GM19455 (cell line): ENCODE measurements around the gene FRMPD1.
"Not testable (repeated sequence)": the region's sequence is repeated elsewhere in the genome, so short reads cannot be mapped to it uniquely, and the experiment has no call there.

Source experiments
- ATAC-seq: cut with Tn5 transposase; IDR thresholded peaks from one replicate; pipeline ENCODE4 v1.9.1; 2021; ENCODE audit not compliant: unreplicated experiment

FRMPD1 gene, protein sequence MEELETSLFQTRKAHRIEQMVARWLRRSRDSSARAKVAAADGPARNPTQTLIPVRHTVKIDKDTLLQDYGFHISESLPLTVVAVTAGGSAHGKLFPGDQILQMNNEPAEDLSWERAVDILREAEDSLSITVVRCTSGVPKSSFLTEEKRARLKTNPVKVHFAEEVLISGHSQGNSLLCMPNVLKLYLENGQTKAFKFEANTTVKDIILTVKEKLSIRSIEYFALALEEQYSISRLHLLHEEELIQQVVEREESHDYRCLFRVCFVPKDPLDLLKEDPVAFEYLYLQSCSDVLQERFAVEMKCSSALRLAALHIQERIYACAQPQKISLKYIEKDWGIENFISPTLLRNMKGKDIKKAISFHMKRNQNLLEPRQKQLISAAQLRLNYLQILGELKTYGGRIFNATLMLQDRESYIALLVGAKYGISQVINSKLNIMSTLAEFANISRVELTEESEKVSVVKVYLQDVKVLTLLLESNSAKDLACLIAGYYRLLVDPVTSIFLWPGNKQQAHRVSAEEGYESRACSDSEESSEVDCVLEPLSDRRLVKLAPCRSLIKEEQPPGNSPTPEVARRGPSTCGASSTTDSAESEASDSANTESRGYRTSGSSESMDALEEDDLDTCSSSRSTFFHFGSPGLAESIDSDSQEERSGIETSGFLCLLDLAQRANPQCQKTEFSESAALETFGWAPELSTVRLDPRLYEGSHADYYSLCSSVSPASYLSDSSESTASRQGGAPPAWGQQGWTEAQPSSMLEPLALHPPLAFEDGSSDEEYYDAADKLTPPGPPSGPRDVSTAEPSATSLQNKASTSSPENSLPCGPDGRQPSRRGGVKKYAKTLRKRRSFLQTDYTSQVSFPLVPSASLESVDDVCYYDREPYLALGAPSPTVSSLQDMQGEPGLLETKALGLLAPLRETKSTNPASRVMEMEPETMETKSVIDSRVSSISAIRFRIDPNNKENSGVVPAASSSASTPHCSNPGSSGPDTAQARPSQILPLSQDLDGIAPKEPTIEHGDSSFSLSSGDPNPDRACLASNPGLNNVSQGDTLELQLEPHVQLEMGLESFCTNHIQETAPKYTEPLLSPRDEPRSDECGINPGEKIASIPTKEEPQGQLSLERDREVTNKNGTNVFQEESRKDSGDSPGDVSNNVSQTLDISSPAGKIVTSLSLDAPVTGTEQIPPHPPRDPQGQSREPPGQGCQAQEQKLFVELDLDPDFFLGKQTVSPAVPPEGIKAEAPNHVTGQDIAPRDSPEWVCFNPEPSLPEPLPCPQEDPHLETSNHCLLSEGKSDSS (N-terminal part only)

DNA sequence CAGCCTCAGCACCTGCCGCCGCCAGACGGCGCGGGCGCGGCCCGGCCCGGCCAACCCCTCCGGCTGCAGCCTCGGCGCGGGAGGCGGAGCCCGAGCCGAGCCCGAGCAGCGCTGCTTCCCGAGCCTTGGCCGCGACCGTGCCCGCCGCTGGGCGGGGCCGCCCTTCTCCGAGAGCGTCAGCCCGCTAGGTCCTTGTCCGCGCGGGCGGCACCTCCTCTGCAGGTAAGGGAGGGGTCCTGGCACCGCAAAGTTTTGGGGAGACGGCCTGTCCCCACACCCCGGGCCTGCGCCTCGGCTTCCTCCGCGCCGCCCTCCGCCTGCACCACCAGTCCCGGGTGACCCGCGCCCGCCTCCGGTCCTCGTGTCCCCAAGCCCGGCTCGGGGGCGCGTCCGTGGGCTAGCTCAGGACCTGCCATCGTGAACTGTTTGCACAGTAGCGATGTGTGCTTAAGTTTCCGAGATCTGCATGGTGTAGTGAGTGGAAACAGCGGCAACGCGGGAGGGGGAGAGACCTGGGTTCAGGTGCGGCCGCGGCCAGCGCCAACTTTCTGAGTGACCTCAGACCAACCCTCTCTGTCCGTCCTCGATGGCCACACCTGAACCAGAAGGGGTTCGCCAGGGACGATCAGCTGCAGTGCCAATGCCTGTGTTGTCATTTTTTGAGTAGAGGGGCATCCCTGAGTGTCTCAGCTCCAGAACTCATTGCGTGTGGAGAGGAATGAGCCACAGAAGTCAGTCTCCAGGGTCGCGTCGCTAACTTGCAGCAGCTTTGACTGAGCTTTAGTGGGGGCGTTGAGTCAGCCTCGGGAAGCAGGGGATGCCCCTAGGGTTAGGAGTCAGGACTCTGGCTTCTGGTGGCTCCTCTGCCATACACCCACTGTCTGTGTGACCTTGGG lies at the start of gene FRMPD1:
Gene FRMPD1 (plus strand): TSS at position 82 of the 896 bp plus-strand sequence. CDS start 41,688 bp downstream, outside the sequence.
- peak; percentile 82 for ATAC-seq

DNA sequence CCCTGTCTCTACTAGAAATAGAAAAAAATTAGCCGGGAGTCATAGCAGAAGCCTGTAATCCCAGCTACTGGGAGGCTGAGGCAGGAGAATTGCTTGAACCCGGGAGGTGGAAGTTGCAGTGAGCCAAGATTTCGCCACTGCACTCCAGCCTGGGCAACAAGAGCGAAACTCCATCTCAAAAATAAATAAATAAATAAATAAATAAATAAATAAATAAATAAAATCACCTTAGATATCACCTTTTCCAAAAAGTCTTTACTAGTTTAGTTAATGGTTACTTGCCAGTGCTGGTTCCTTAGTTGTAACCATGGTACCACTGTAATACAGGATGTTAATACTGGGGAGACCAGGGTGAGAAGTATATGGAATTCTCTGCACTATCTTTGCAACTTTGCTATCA lies 48.7 kb upstream of the FRMPD1 start:
- ATAC-seq = not testable (repeated sequence)

DNA sequence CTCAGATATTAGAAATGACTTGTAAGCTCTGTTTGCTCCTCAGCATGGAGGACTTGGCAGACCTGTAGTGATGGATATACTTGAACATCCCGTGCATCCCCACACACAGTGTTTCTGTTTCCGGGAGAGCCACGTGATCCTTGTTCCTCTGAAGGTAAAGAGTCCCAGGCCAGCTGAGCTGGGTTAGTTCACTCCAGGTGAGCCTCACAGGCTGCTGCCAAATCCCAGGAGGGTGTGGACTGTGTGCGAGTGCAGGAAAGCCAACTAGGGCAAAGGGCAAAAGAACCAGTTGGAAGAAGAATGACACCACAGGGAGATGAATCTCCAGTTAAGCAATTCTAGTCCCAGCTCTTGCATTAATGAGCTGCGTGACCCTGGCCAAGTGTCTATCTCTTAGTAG lies 47.9 kb upstream of the FRMPD1 start:
- no peak for ATAC-seq

DNA sequence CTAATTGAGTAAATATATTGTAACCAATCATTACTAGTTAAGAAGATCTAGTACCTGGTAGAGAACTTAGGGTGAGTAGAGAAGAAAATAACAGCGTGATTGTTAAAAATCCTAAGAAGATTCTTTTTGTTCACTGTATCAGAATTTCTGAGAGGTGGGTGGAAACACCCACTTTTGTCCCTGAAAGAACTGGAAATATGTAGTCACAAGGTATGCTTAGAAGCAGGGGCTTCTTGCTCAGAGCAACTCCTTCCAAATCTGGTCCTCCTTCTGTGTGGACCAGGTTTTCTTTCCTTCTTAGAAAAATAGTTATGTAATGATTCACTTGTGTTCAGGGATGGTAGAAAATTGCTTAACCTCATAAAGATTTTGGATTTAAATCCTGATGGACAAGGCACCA lies 46.5 kb upstream of the FRMPD1 start:
- no peak for ATAC-seq

DNA sequence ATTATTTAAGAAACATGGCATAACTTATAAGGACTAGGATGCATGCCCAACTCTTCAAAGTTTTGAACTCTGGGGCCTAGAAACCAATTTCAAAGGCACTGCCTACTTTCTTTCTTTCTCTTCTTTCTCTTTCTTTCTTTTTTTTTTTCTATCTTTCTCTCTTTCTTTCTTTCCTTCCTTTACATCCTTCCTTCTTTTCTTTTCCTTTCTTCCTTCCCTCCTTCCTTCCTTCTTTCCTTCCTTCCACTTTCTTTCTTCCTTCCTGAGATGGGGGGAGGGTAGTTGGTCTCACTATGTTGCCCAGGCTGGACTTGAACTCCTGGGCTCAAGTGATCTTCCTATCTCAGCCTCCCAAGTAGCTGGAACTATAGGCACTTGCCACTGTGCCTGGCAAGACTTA lies 42.5 kb upstream of the FRMPD1 start:
- ATAC-seq = no peak

DNA sequence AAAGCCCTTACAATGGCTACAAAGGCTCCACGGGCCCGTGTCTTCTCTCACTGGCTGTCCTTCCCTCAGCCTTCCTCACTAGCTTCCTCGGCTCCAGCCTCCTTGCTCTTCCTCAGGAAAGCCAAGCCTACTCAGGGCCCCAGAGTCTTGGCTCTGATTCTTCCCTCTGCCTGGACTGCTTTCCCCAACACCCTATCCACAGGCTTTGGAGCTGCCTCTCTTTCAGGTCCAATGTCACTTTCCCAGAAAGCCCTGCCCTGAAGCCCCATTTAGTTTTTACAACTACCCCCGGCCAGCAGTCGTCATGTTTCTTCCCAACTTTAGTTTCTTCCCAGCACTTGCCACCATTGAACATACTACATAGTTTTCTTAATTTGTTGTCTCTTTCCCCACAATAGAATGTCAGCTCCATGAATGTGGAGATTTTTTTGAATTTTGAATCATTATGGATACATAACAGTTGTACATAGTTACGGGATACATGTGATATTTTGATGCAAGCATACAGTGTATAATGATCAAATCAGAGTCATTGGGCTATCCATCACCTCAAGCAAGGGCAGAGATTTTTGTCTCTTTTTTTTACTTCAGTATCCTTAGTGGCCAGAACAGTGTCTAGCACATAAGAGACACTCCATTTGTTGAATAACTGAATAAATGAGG lies 40.9 kb upstream of the FRMPD1 start:
- no peak for ATAC-seq

DNA sequence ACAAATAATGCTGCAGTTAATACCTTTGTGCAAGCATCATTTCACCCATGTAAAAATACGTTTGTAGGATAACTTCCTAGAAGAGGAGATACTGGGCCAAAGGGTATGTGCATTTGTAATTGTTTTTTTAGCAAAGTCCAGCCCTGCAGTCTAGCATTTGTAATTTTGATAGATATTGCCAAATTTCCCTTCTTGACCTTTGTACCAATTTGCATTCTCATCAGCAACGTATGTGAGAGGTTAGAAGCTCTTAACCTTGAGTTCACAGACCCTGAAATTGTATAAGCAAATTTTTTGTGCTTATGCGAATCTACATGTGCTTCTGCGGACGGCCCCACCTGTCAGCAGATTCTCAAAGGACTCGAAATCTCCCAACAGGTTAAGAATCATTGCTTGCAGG lies 39.7 kb upstream of the FRMPD1 start:
- no peak for ATAC-seq

DNA sequence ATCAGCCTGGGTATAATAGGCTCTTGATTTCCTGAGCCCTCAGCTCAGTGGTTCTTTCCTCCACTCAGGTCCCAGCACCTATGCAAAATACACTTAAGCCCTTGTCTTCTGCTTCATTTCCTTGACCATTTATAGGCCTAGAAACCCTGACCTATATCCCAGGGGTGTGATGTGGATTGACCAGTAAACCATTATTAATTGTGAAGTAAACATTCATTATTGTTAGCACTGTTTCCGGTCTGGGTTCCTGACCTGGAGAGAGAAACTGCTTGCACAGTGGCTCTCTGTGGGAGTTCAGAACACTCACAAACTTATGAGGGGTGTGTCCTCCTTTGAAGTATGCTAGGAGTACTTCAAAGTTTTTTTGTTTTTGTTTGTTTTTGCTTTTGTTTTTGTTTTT lies 38.8 kb upstream of the FRMPD1 start:
- no peak for ATAC-seq

DNA sequence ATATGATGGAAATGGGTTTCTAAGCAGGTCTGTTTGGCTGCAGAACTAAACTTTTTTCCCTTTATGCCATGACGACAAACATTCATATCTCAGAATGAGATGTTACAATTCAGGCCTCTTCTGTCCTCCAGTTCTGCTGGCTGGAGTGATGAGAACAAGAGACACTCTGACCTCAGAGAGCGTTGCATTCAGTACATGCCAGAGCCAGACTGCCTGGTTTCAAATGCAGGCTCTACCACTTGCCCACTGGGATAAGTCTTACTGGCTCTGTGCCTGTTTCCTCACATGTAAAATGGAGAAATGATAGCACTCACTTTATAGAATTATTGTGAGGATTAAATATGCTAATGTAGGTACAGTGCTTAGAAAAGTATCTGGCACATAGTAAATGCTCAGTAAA lies 33.6 kb upstream of the FRMPD1 start:
- ATAC-seq = no peak

DNA sequence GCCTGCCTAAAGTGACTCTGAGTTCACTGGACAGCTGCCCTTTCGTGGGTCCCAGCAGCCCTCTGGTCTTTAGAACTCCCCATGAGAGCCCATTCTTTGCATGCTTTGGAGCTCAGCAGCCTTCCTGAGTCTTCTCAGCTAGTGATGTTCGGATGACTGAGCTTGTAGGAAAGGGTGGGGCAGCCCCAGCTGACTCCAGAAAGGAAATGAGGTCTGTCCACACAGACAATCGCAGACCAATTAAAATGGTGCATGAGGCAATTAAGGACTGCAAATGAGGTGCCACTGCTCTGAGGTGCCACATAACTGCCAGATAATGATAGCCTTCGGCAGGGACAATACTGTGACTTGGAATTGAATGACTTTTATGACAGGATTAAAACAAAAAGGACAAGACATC lies 32.9 kb upstream of the FRMPD1 start:
- ATAC-seq = no peak

DNA sequence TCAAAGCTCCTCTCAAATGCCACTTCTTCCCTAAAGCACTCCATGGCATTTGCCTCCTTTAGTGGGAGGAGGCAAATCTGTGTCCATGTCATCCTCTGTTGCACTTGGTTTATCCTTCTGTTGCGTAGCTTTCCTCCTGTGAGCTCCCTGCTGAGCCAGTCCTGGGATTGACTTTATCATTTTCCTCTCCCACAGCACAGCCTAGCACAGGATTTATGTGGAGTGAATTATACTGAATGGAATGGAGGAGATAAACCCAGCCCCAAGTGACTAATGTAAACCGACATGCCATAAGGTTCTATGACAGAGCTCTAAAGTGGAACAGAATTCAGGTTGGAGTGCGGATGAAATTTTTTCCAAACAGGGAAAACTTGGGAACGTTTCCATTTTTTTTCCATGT lies 31.9 kb upstream of the FRMPD1 start:
- no peak for ATAC-seq

DNA sequence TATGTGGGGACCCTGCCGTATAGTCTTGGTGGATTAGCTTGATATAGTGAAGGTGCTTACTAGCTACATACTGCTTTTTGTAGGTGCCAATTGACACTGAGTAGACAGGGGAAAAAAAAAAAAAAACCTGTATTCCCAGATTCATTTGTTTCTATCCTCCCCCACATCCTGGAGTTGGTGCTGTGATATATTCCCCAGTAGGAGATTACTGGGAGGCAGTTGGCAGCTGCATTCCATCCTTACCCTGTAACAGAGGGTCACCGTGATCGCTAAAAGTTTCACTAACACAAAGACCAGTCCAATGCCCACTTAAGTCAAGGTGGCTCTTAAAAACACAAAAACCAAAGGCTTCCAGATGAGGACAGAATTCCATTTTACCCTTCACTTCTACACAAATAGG lies 30.9 kb upstream of the FRMPD1 start:
- ATAC-seq = no peak

DNA sequence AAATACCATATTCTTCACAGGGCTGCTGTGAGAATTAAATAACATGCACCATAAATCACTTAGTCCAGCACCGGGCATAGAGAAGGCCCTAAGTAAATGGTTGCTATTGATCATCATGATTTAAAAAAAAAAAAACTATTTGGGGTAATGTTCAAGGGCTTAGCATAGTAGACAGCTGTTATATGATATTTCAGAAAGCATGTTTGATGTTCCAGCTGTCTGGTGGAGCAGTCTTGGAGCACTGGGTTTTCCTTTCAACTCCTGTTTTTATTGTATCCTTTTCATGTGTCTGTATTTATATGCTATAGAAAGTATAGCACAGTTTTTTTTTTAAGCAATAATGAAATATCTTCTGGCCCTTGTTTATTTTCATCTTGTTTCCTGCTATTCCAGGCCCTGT lies 30.4 kb upstream of the FRMPD1 start:
- ATAC-seq = no peak

DNA sequence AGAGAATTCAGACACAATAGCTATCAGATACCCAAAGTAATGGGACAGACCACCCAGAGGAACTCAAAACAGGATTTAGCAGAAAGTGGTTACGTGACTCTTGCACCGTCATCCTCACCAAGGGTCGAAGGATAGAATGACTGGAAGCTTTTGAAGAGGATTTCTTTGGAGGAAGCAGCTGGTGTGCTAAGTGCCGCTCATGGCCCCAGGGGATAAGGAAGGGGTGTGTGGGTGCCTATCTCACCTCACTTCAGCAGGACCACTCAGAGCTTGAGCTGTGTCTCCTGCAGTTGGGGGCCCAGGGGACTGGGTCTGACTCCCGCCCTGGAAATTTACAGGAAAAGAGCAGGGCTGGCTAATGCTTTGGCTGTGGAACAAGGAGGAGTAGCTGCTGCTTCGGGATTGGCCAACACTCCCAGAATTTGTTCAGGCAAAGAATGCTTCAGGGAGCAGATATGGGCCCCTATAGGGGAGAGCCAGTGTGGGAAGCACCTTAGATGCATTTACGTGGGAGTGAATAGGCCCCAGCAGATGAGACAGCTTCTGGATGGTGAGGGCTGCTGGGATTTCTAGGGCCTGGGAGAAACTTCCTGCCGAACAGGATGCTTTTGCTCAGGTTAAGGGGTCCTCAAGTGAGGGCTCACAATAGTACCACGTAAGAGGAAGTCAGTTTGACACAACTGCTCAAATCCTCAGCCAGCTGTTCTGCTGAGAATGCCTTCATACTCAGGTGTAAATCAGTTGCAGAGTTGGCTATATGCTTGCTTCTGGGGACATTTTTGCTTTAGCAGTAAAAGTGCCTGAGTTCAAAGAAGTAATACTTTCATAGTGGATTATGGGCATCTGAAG lies 29.3 kb upstream of the FRMPD1 start:
- ATAC-seq = no peak

DNA sequence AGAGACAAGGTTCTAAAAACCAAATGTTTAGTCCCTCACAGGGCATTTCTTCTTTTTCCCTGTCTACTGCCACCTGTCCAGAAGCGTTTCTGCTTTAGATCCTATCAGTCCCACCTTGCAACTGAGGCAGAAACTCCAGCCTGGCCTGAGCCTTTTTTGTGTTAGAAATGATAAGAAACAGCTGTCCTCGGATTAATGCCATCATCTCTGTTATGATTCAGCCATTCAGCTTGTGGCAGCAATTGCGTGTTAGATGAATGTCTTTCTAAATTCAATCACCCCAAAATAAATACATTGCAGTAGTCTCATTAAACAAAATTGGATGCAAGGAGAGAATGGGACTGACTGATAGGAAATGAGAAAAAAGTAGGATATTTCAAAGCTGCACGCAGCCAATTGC lies 28.3 kb upstream of the FRMPD1 start:
- ATAC-seq = no peak

DNA sequence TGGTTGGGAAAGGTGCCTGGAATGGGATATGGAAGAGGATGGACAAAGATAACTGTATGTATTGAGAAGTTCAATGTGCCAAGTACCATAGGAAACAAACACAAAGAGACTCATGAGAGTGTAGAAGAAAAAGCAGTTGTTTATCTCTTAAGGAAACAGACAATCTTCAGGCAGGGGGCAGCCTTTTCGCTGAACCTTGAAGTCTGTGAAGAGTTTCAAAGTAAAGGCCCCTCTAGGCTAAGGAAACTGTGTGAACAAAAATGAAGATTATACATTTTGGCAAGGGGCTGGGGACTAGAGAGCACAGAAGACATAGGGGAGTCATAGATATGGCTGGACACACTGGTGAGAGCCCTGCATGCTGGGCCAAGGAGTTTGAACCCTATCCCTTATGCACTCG lies 27.5 kb upstream of the FRMPD1 start:
- ATAC-seq = no peak

DNA sequence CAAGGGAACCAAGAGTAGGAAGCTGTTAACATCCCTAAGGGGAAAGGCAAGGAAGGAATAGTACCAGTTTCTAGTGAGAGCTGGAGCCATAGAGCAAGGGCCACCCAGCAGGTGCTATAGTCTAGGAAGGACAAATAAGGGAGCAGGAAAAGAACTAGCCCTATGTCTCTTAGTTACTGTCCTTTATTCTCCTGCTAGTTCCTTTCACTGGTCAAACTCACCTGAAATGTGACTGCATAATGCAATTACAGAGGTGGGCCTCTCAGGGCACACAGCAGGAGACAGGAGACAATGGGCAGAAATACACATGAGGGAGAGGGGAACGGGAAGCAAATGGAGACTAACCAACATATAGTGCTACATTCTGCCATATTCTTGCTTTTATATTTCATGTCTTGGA lies 26.7 kb upstream of the FRMPD1 start:
- ATAC-seq = no peak

DNA sequence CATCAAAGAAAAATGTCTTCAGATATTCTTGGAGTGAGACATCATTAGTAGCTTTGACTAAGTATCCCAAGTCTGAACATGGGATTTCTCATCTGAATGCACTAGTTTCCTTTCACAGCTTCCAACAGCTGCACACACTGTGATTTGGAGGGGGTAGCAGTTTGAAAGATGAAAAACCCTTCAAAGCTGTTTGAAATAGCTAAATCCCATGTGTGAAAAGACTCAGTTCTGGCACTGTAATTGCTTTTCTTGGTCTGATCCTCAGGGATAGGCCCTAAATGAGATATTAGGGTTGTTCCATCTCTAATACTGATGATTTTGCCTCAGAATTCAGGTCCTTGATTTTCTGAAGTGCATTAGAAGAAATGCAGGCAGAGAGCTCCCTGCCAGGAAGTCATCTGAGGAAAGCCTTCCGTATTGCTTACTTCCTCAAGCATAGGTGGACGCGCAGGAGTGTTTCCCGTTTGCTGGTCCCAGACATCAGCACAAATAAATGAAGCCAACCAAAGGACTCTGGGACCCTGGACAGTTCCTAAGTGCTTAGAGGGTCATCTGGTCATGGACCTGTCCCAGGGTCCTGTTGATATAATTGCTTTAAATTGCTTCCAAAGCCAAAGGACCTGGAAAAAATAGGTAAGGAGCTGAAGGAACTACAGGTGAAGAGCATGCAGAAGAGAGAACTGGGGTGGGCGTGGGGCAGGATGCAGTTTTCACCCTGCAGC lies 25.6 kb upstream of the FRMPD1 start:
- ATAC-seq = no peak
